K562 (cell line): ENCODE results near the gene EXO5. TPM values are rescaled to one million over a fixed set of nuclear protein-coding genes. Genes with fewer than 3 reads are reported as not detected.

Experiments used
- ATF6 ChIP-seq: sonication (generic); formaldehyde crosslinking; IDR thresholded peaks from 2 replicates; pipeline ENCODE4 v1.4.0; 2020; ENCODE audit warnings: mild to moderate bottlenecking, missing genetic modification reagents
- E2F3 ChIP-seq: fragments of 250-450 bp; sonication (Bioruptor Pico); IDR thresholded peaks from 2 replicates; pipeline ENCODE4 v1.4.0; 2020; ENCODE audit warnings: mild to moderate bottlenecking
- FOXJ3 ChIP-seq: sonication (generic); formaldehyde crosslinking; IDR thresholded peaks from 2 replicates; pipeline ENCODE4 v1.4.0; 2020; ENCODE audit warnings: mild to moderate bottlenecking, missing genetic modification reagents
- GABPA ChIP-seq: fragments of 200-800 bp; sonication (Bioruptor generic); conservative IDR thresholded peaks from 2 replicates; pipeline ENCODE4 v1.6.1; 2016; ENCODE audit warnings: low read depth, missing genetic modification characterization, missing compliant biosample characterization
- LCOR ChIP-seq: sonication (generic); formaldehyde crosslinking; IDR thresholded peaks from 2 replicates; pipeline ENCODE4 v1.8.0; 2022; ENCODE audit warnings: mild to moderate bottlenecking, missing genetic modification reagents
- MTA3 ChIP-seq: fragments of 450-650 bp; formaldehyde crosslinking; IDR thresholded peaks from 2 replicates; pipeline ENCODE4 v1.6.1; 2017; ENCODE audit warnings: mild to moderate bottlenecking, borderline replicate concordance
- NELFE ChIP-seq: IDR thresholded peaks from 2 replicates; pipeline ENCODE4 v1.6.1; 2011; ENCODE audit warnings: mild to moderate bottlenecking; ENCODE audit not compliant: insufficient read depth, insufficient read length
- NFE2L1 ChIP-seq: fragments of 450-650 bp; IDR thresholded peaks from 2 replicates; pipeline ENCODE4 v1.6.1; 2016; ENCODE audit warnings: missing genetic modification characterization, low read depth, mild to moderate bottlenecking, missing compliant biosample characterization, moderate library complexity, borderline replicate concordance
- POU5F1 ChIP-seq: fragments of 150-350 bp; IDR thresholded peaks from 2 replicates; pipeline ENCODE4 v1.6.1; 2014; ENCODE audit warnings: borderline replicate concordance, low read length, low read depth, mild to moderate bottlenecking; ENCODE audit not compliant: partially characterized antibody
- SIX5 ChIP-seq, 2 experiments: IDR thresholded peaks; 2 replicates each; pipeline ENCODE4 v1.6.1; 2011; ENCODE audit warnings: low read length in 2 of 2, borderline replicate concordance in 1 of 2, low read depth in 1 of 2, mild to moderate bottlenecking in 1 of 2, moderate library complexity in 1 of 2; ENCODE audit not compliant: insufficient read depth in 1 of 2
- SREBF2 ChIP-seq: sonication (generic); formaldehyde crosslinking; IDR thresholded peaks from 2 replicates; pipeline ENCODE4 v1.4.0; 2020; ENCODE audit warnings: mild to moderate bottlenecking, missing genetic modification reagents
- SRSF7 ChIP-seq: fragments of 200-400 bp; formaldehyde crosslinking; optimal IDR thresholded peaks from 2 replicates; pipeline ENCODE3; 2017; ENCODE audit warnings: mild to moderate bottlenecking, low read depth, low read length
- TFAM ChIP-seq: fragments of 250-450 bp; sonication (Bioruptor Pico); conservative IDR thresholded peaks from 2 replicates; pipeline ENCODE4 v1.5.0; 2021; ENCODE audit warnings: mild to moderate bottlenecking, moderate library complexity
- YY1 ChIP-seq, 3 experiments: IDR thresholded peaks; 2 replicates each; pipeline ENCODE4 v1.6.1; 2011; ENCODE audit warnings: low read length in 2 of 3, mild to moderate bottlenecking in 2 of 3, moderate library complexity in 2 of 3, borderline replicate concordance in 1 of 3, control low read depth in 1 of 3, low read depth in 1 of 3; ENCODE audit not compliant: insufficient read depth in 3 of 3, insufficient replicate concordance in 2 of 3, control insufficient read depth in 1 of 3, insufficient read length in 1 of 3; ENCODE audit errors: extremely low read depth in 1 of 3
- ZNF311 ChIP-seq: fragments of 250-450 bp; sonication (Bioruptor Pico); IDR thresholded peaks from 2 replicates; pipeline ENCODE4 v1.4.0; 2020; ENCODE audit warnings: mild to moderate bottlenecking, moderate library complexity
- ZNF384 ChIP-seq: IDR thresholded peaks from 2 replicates; pipeline ENCODE4 v1.6.1; 2012; ENCODE audit warnings: low read depth, low read length, improper control_type of control experiment
- polyA plus RNA-seq, 8 experiments: library from polyadenylated mRNA; depleted of rRNA in 4 of 8; stranded (reverse) in 5 of 8; unstranded in 3 of 8; fragments of >200 nt; fragmentation: Nextera tagmentation in 2 of 8; fragmentation: Illumina TruSeq in 1 of 8; extraction: Ambion mirVana in 2 of 8; extraction: Trizol in 1 of 8; gene quantifications; 2 replicates each; pipeline versions ENCODE4 v1.2.1 to v1.2.3, GENCODE V29; 2011 to 2014; ENCODE audit warnings: inconsistent platforms in 1 of 8, missing spikeins in 1 of 8
- total RNA-seq, 7 experiments: library from RNA; depleted of rRNA in 6 of 7; stranded (reverse); fragments of >200 nt in 6 of 7; fragmentation: Illumina TruSeq in 2 of 7; extraction: Trizol in 2 of 7; gene quantifications; 2 replicates each; pipeline versions ENCODE4 v1.2.1 to v1.2.3, GENCODE V29; 2011 to 2021; ENCODE audit warnings: low replicate concordance in 1 of 7
- TF ChIP-seq, protein P1 (sequence below): fragments of 450-650 bp; IDR thresholded peaks from 2 replicates; pipeline ENCODE4 v1.6.1; 2017; ENCODE audit warnings: antibody characterized with exemption, mild to moderate bottlenecking
- TF ChIP-seq, protein P2 (sequence below): IDR thresholded peaks from 2 replicates; pipeline ENCODE4 v1.6.1; 2011; ENCODE audit not compliant: insufficient read length; ENCODE audit errors: extremely low read depth
- TF ChIP-seq, protein P3 (sequence below): sonication (generic); formaldehyde crosslinking; IDR thresholded peaks from 2 replicates; pipeline ENCODE4 v1.8.0; 2022; ENCODE audit warnings: mild to moderate bottlenecking, missing genetic modification reagents

Gene EXO5
- total and polyA plus RNA-seq, 9 of the 15 experiments (the other 6 are each of a cell fraction or from before 2014, with no cell fraction given) = 1.1 to 4.3 (median 2.8) TPM

GRCh38 chr1:40476924-40477677 is 31.5 kb upstream of the EXO5 start, which contains the start of gene ZFP69 (continued):
- no peak for TF ChIP-seq POU5F1
- TF ChIP-seq MTA3 = peak; percentile 86; the same call in 1 of the 2 replicates
- peak; percentile 75 for TF ChIP-seq GABPA (tag)
- no peak for TF ChIP-seq SIX5 (IDR thresholded peaks at IDR 0.05; ENCODE audit: borderline replicate concordance in 1 of 2, insufficient read depth in 1 of 2, low read depth in 1 of 2, low read length in 2 of 2)
- TF ChIP-seq, protein P1, sequence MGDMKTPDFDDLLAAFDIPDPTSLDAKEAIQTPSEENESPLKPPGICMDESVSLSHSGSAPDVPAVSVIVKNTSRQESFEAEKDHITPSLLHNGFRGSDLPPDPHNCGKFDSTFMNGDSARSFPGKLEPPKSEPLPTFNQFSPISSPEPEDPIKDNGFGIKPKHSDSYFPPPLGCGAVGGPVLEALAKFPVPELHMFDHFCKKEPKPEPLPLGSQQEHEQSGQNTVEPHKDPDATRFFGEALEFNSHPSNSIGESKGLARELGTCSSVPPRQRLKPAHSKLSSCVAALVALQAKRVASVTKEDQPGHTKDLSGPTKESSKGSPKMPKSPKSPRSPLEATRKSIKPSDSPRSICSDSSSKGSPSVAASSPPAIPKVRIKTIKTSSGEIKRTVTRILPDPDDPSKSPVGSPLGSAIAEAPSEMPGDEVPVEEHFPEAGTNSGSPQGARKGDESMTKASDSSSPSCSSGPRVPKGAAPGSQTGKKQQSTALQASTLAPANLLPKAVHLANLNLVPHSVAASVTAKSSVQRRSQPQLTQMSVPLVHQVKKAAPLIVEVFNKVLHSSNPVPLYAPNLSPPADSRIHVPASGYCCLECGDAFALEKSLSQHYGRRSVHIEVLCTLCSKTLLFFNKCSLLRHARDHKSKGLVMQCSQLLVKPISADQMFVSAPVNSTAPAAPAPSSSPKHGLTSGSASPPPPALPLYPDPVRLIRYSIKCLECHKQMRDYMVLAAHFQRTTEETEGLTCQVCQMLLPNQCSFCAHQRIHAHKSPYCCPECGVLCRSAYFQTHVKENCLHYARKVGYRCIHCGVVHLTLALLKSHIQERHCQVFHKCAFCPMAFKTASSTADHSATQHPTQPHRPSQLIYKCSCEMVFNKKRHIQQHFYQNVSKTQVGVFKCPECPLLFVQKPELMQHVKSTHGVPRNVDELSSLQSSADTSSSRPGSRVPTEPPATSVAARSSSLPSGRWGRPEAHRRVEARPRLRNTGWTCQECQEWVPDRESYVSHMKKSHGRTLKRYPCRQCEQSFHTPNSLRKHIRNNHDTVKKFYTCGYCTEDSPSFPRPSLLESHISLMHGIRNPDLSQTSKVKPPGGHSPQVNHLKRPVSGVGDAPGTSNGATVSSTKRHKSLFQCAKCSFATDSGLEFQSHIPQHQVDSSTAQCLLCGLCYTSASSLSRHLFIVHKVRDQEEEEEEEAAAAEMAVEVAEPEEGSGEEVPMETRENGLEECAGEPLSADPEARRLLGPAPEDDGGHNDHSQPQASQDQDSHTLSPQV = peak; percentile 74
- no peak for TF ChIP-seq NFE2L1
- no peak for TF ChIP-seq ZNF384
- no peak for TF ChIP-seq ZNF311 (CRISPR knock-in tag)
- no peak for TF ChIP-seq FOXJ3
- TF ChIP-seq, protein P2, sequence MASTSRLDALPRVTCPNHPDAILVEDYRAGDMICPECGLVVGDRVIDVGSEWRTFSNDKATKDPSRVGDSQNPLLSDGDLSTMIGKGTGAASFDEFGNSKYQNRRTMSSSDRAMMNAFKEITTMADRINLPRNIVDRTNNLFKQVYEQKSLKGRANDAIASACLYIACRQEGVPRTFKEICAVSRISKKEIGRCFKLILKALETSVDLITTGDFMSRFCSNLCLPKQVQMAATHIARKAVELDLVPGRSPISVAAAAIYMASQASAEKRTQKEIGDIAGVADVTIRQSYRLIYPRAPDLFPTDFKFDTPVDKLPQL = no peak
- no peak for TF ChIP-seq ATF6 (CRISPR knock-in tag)
- TF ChIP-seq YY1 (IDR thresholded peaks at IDR 0.05; ENCODE audit: borderline replicate concordance in 1 of 3, control insufficient read depth in 1 of 3, extremely low read depth in 1 of 3, insufficient read depth in 3 of 3, insufficient read length in 1 of 3, insufficient replicate concordance in 2 of 3, low read depth in 1 of 3, low read length in 2 of 3) = peak in 2 of 3 experiments; percentile 26 to 47
- TF ChIP-seq LCOR (CRISPR knock-in tag) = no peak
- 0 out of 2 replicates have a peak, but pooled peaks have one; percentile 30 for TF ChIP-seq E2F3 (CRISPR knock-in tag)
- no peak for TF ChIP-seq TFAM (CRISPR knock-in tag)
- TF ChIP-seq NELFE = no peak
- no peak for TF ChIP-seq SREBF2
- no peak for TF ChIP-seq SRSF7
- TF ChIP-seq, protein P3, sequence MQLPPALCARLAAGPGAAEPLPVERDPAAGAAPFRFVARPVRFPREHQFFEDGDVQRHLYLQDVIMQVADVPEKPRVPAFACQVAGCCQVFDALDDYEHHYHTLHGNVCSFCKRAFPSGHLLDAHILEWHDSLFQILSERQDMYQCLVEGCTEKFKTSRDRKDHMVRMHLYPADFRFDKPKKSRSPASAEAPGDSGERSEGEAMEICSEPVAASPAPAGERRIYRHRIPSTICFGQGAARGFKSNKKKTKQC = peak; percentile 97
